Loucy (cell line): ENCODE data around the gene TRPM2.

ENCODE experiments used
- H2AFZ ChIP-seq: fragments of 200-600 bp; sonication (generic); 2 replicates; pipeline ENCODE4 v1.6.0; 2016; ENCODE audit warnings: antibody characterized with exemption, mild to moderate bottlenecking, low read length, moderate library complexity
- H3F3A ChIP-seq: fragments of 200-600 bp; 2 replicates; pipeline ENCODE4 v1.6.0; 2016; ENCODE audit warnings: antibody characterized with exemption, low read depth, mild to moderate bottlenecking
- H3K27me3 ChIP-seq: fragments of 200-600 bp; sonication (generic); 2 replicates; pipeline ENCODE4 v1.6.1; 2014; ENCODE audit warnings: low read length, mild to moderate bottlenecking; ENCODE audit not compliant: insufficient read depth, poor library complexity, severe bottlenecking
- H3K36me3 ChIP-seq: fragments of 200-600 bp; sonication (generic); 2 replicates; pipeline ENCODE4 v1.6.1; 2016; ENCODE audit warnings: low read length; ENCODE audit not compliant: insufficient read depth
- H3K4me1 ChIP-seq: fragments of 200-600 bp; sonication (generic); 2 replicates; pipeline ENCODE4 v1.5.1; 2014; ENCODE audit warnings: low read length, mild to moderate bottlenecking; ENCODE audit not compliant: insufficient read depth, poor library complexity, severe bottlenecking
- H3K4me2 ChIP-seq: fragments of 200-600 bp; sonication (generic); 2 replicates; pipeline ENCODE4 v1.6.0; 2014; ENCODE audit warnings: antibody characterized with exemption, low read length, low read depth, mild to moderate bottlenecking; ENCODE audit not compliant: poor library complexity, severe bottlenecking
- H3K4me3 ChIP-seq: fragments of 200-600 bp; sonication (generic); 2 replicates; pipeline ENCODE4 v1.5.1; 2014; ENCODE audit warnings: low read length, mild to moderate bottlenecking, mixed read lengths; ENCODE audit not compliant: poor library complexity, severe bottlenecking
- H3K79me2 ChIP-seq: fragments of 200-600 bp; sonication (generic); 2 replicates; pipeline ENCODE4 v1.6.1; 2014; ENCODE audit warnings: low read length; ENCODE audit not compliant: insufficient read depth
- H3K9ac ChIP-seq: fragments of 200-600 bp; sonication (generic); 2 replicates; pipeline ENCODE4 v1.6.0; 2014; ENCODE audit warnings: mild to moderate bottlenecking, low read depth, low read length, moderate library complexity; ENCODE audit not compliant: poor library complexity, severe bottlenecking
- H3K9me2 ChIP-seq: fragments of 200-600 bp; sonication (generic); replicated peaks from 2 replicates; pipeline ENCODE4 v1.6.1; 2016; ENCODE audit warnings: low read depth, low read length, mixed read lengths
- H3K9me3 ChIP-seq: fragments of 200-600 bp; sonication (generic); 2 replicates; pipeline ENCODE4 v1.6.1; 2014; ENCODE audit warnings: mild to moderate bottlenecking, antibody characterized with exemption, low read length, low read depth; ENCODE audit not compliant: insufficient read depth
- H4K20me1 ChIP-seq: fragments of 200-600 bp; sonication (generic); 2 replicates; pipeline ENCODE4 v1.6.0; 2014; ENCODE audit warnings: antibody characterized with exemption, low read length, mild to moderate bottlenecking; ENCODE audit not compliant: insufficient read depth, poor library complexity, severe bottlenecking
- EZH2phosphoT487 ChIP-seq: fragments of 200-600 bp; IDR thresholded peaks from 2 replicates; pipeline ENCODE4 v1.6.1; 2018; ENCODE audit warnings: antibody characterized with exemption, mild to moderate bottlenecking, moderate library complexity, borderline replicate concordance
- TF ChIP-seq, protein P1 (sequence below): fragments of 200-600 bp; sonication (generic); conservative IDR thresholded peaks from 2 replicates; pipeline ENCODE4 v1.5.1; 2014; ENCODE audit warnings: mild to moderate bottlenecking, antibody characterized with exemption, low read length

The TRPM2 gene

DNA sequence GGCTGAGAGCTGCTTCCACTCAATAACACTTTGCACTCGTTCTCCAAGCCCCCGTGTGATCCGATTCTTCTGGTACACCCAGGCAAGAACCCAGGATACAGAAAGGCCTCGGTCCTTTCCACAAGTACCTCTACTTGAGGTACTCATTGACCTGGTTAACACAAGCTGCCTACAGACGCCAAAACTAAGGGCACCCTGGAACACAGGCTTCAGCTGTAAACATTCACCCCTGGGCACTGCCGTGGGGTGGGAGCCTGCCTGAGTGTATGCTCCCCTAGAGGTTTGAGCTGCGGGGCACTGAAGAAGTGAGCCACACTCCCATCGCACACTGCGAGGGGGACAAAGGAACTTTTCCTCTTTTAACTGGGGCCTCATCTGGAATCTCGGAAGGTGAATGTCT lies 132.4 kb downstream of the TRPM2 start:
- H3K9ac ChIP-seq = no peak overlapping the region
- TF ChIP-seq, protein P1, sequence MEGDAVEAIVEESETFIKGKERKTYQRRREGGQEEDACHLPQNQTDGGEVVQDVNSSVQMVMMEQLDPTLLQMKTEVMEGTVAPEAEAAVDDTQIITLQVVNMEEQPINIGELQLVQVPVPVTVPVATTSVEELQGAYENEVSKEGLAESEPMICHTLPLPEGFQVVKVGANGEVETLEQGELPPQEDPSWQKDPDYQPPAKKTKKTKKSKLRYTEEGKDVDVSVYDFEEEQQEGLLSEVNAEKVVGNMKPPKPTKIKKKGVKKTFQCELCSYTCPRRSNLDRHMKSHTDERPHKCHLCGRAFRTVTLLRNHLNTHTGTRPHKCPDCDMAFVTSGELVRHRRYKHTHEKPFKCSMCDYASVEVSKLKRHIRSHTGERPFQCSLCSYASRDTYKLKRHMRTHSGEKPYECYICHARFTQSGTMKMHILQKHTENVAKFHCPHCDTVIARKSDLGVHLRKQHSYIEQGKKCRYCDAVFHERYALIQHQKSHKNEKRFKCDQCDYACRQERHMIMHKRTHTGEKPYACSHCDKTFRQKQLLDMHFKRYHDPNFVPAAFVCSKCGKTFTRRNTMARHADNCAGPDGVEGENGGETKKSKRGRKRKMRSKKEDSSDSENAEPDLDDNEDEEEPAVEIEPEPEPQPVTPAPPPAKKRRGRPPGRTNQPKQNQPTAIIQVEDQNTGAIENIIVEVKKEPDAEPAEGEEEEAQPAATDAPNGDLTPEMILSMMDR = no peak
- no peak for TF ChIP-seq EZH2phosphoT487
- H3K79me2 ChIP-seq = no peaks in the 10 kb centered on the region
- no peak overlapping the region for H3K4me2 ChIP-seq
- no peaks in the 10 kb centered on the region for H3K9me2 ChIP-seq
- H3K4me3 ChIP-seq = no peak overlapping the region
- no peaks in the 10 kb centered on the region; the same call in 1 of the 2 replicates for H3K9me3 ChIP-seq
- no peaks in the 10 kb centered on the region for H3K4me1 ChIP-seq
- H3F3A ChIP-seq = no peaks in the 10 kb centered on the region
- no peaks in the 10 kb centered on the region for H3K27me3 ChIP-seq
- H3K36me3 ChIP-seq = no peaks in the 10 kb centered on the region
- H4K20me1 ChIP-seq = no peaks in the 10 kb centered on the region
- no peak overlapping the region for H2AFZ ChIP-seq

DNA sequence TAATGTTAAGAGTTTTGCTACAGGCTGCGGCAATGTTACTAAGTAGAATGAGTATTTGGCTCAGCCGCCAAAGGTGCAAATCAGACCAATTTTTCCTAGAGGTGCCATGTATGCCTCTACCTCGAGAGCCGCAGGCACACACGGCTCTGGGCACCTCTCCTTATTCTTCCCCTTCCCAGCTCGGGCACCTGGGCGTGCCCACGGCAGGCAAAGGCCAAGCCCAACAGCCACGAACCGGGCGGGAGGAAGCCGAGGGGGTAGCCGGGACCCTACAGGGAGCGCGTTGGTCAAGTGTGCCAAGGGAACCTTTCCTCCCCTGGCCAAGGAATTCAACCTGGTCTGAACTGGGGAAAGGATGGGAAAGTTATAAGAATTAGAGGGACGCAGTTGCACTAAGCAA lies 132.9 kb downstream of the TRPM2 start:
- H2AFZ ChIP-seq = no peak overlapping the region
- no peaks in the 10 kb centered on the region for H3K36me3 ChIP-seq
- H3K9ac ChIP-seq = no peak overlapping the region
- H3K4me1 ChIP-seq = no peaks in the 10 kb centered on the region
- H3K79me2 ChIP-seq = no peaks in the 10 kb centered on the region
- no peaks in the 10 kb centered on the region for H3K9me2 ChIP-seq
- H4K20me1 ChIP-seq = no peaks in the 10 kb centered on the region
- no peaks in the 10 kb centered on the region for H3F3A ChIP-seq
- H3K27me3 ChIP-seq = no peaks in the 10 kb centered on the region
- no peak overlapping the region for H3K4me2 ChIP-seq
- no peaks in the 10 kb centered on the region; the same call in 1 of the 2 replicates for H3K9me3 ChIP-seq
- no peak for TF ChIP-seq EZH2phosphoT487
- H3K4me3 ChIP-seq = no peak overlapping the region

DNA sequence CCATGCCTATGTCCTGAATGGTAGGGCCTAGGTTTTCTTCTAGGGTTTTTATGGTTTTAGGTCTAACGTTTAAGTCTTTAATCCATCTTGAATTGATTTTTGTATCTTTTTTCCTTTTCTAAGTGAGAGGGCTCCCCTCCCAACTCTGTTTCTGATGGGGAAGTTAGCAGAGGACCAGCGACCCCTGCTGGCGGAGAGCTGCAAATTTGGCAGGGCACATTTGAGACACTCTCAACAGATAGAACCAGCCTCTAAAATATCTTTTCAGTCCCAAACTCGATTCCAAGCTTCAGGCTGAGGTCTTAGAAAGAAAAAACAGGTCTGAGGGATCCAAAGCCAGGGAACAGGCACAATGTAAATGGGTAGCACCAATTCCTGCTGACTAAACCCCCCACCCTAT lies 134.4 kb downstream of the TRPM2 start:
- no peaks in the 10 kb centered on the region; the same call in 1 of the 2 replicates for H3K9me3 ChIP-seq
- no peaks in the 10 kb centered on the region for H3K4me1 ChIP-seq
- H3K27me3 ChIP-seq = no peaks in the 10 kb centered on the region
- no peaks in the 10 kb centered on the region for H3K79me2 ChIP-seq
- H2AFZ ChIP-seq = no peak overlapping the region
- no peaks in the 10 kb centered on the region for H3K9me2 ChIP-seq
- TF ChIP-seq, protein P1 = peak; percentile 42
- TF ChIP-seq EZH2phosphoT487 = no peak
- H3K4me2 ChIP-seq = no peak overlapping the region
- H3K9ac ChIP-seq = no peak overlapping the region
- H3F3A ChIP-seq = no peaks in the 10 kb centered on the region
- H3K36me3 ChIP-seq = no peaks in the 10 kb centered on the region
- no peak overlapping the region for H3K4me3 ChIP-seq
- no peaks in the 10 kb centered on the region for H4K20me1 ChIP-seq

DNA sequence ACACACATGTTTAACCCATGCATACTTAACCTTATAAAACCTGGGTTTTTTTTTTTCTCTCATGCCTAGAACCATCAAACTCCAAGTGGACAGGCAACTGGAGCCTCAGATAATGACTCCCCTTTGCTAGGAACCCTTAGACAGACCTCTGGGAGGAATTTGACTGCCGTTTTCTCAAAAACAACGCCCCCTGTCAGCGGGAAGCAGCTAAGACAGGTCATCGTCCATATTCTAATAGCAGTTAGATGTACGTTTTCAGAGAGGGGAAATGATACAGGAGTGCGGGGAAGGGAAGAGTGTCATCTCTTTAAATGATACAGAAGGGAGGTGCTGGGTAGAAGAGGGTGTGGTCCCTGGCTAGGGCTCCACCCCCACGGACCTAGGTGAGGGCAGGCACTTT lies 136.5 kb downstream of the TRPM2 start:
- no peaks in the 10 kb centered on the region for H3K79me2 ChIP-seq
- H3K9me2 ChIP-seq = no peaks in the 10 kb centered on the region
- no peaks in the 10 kb centered on the region for H3F3A ChIP-seq
- no peak for TF ChIP-seq EZH2phosphoT487
- TF ChIP-seq, protein P1 = peak; percentile 31; the same call in 1 of the 2 replicates
- no peak overlapping the region for H3K9ac ChIP-seq
- H2AFZ ChIP-seq = no peak overlapping the region
- H3K4me3 ChIP-seq = no peak overlapping the region
- no peaks in the 10 kb centered on the region for H4K20me1 ChIP-seq
- H3K4me1 ChIP-seq = no peaks in the 10 kb centered on the region
- H3K36me3 ChIP-seq = no peaks in the 10 kb centered on the region
- no peaks in the 10 kb centered on the region for H3K27me3 ChIP-seq
- H3K9me3 ChIP-seq = peaks cover 4% of the 10 kb centered on the region; the same call in 1 of the 2 replicates
- H3K4me2 ChIP-seq = no peak overlapping the region
